Skeletal muscle tissue (tissue), 4 donors: Measurements from ENCODE around the gene IMPDH1. TPM values are rescaled to one million over a fixed set of nuclear protein-coding genes. Genes with fewer than 3 reads are reported as not detected.

Experiments
- H3K27ac ChIP-seq: one replicate; pipeline ENCODE4 v1.7.0; 2013; ENCODE audit warnings: mild to moderate bottlenecking, low read depth, low read length, inconsistent platforms
- H3K27me3 ChIP-seq, 3 donors: one replicate each; pipeline ENCODE4 v1.7.0; 2013; ENCODE audit warnings: low read length in 3 of 3; ENCODE audit not compliant: control insufficient read depth in 3 of 3, insufficient read depth in 3 of 3
- H3K36me3 ChIP-seq, 3 donors: one replicate each; pipeline ENCODE4 v1.7.0; 2013; ENCODE audit warnings: low read length in 3 of 3; ENCODE audit not compliant: control insufficient read depth in 3 of 3, insufficient read depth in 3 of 3
- H3K4me1 ChIP-seq, 3 donors: one replicate each; pipeline ENCODE4 v1.7.0; 2013; ENCODE audit warnings: low read length in 3 of 3, mild to moderate bottlenecking in 3 of 3; ENCODE audit not compliant: control insufficient read depth in 3 of 3, insufficient read depth in 3 of 3
- H3K4me3 ChIP-seq, 3 donors: one replicate each; pipeline ENCODE4 v1.7.0; 2013; ENCODE audit warnings: low read length in 3 of 3
- H3K9ac ChIP-seq, 3 donors: one replicate each; pipeline ENCODE4 v1.7.0; 2013; ENCODE audit warnings: low read length in 3 of 3, mild to moderate bottlenecking in 3 of 3, moderate library complexity in 2 of 3, low read depth in 1 of 3
- H3K9me3 ChIP-seq, 3 donors: one replicate each; pipeline ENCODE4 v1.7.0; 2013; ENCODE audit warnings: low read length in 3 of 3; ENCODE audit not compliant: control insufficient read depth in 3 of 3
- total RNA-seq: library from RNA; depleted of rRNA; stranded (reverse); fragments of >200 nt; gene quantifications from one replicate; pipeline ENCODE4 v1.2.3, GENCODE V29; 2014
- donor health status: Osteomylitis.

The IMPDH1 gene
- total RNA-seq, 1 donor from 2014 or later: 10.4 TPM

DNA sequence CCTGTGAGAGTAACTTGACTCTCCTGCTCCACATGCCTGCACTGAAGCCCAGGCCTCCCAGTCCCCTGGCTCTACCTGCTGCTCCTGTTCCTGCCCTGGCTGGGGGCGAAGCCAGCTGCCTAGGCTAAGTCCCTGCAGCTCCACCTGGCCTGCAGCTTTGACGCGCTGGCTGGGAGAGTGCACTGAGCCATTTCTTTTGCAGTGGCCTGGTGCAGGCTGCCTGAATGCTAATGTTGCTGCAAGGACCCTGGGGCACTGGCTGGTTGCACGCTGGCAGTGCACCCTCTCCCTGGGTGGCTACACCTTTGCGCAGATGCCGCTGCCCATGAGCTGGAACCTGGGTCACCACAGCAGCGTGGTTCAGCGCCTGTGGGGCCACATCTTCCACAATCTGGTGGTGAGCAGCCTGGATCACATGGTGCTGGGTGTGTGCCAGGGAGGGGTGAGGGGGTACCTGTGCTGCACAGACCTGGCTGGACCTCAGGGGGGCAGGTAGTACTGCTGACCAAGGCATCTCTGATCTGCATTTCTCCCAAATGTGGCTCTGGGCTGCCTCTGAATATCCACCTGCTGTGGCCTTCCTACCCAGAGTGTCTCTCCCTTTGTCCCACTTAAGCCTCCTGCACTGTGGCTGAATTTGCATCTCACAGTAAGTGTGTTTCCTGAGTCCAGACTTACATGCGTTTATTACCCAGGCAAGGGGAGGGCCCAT lies 20.0 kb downstream of the IMPDH1 start:
- Histone ChIP-seq H3K27ac (no peak overlapping the region), H3K4me3 (no peak overlapping the region), H3K9ac (no peak overlapping the region)

DNA sequence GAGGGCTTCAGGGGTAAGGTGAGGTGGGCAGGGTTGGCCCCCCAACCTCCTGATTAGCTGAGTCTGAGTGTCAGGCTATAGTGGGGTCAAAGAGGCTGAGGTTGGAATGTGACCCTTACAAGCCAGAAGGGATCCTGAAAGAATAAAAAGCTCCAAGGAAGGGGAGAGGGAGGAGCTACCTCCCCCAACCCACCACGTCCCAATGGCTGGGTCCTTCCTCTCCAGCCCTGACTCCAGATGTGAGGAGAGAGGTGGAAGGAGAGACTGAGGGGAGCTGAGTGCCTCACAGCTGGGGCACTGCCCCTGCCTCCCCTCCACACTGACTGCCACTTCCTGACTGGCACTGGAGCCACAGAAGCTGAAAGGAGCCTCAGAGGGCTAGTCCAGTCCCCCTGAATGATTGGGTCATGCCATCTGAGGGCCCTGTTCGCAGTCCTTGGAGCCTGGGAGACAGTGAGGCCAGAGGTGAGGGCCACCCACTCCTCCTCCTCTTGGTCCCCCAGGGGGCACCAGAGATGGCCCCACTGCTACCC lies 20.6 kb downstream of the IMPDH1 start:
- H3K27ac ChIP-seq: no peak overlapping the region
- H3K9me3 ChIP-seq: no peaks in the 10 kb centered on the region
- no peak overlapping the region for H3K4me3 ChIP-seq
- H3K36me3 ChIP-seq: peaks cover 0 to 2% (median 0%) of the 10 kb centered on the region in 3 donors
- H3K4me1 ChIP-seq: peaks cover 3 to 7% (median 5%) of the 10 kb centered on the region in 3 donors
- H3K27me3 ChIP-seq: no peaks in the 10 kb centered on the region
- H3K9ac ChIP-seq: no peak overlapping the region

More for the DNA sequence above, 20.0 kb downstream of the IMPDH1 start:
- H3K4me1 ChIP-seq: peaks cover 3 to 7% (median 5%) of the 10 kb centered on the region in 3 donors
- no peaks in the 10 kb centered on the region for H3K27me3 ChIP-seq
- H3K36me3 ChIP-seq: peaks cover 0 to 2% (median 0%) of the 10 kb centered on the region in 3 donors
- H3K9me3 ChIP-seq: no peaks in the 10 kb centered on the region

DNA sequence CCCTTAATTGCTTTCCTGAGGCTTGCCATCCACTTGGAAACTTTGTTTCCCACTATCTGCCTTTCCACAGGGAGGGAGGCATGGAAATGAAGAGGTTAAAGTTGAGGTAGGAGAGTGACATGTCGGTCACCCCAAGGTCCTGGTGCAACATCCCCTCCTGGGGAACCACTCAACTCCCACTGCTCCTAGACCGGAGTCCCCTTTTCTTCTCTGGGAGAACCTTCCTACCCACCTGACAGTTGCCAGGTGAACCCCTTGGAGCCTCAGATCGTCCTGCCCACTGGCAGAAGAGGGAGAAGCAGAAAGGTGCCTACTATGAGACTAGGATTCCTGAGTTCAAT lies 21.7 kb downstream of the IMPDH1 start:
- H3K9me3 ChIP-seq: no peaks in the 10 kb centered on the region
- H3K36me3 ChIP-seq: no peaks in the 10 kb centered on the region
- H3K27ac ChIP-seq: no peak overlapping the region
- H3K9ac ChIP-seq: peak overlapping the region in 1 of 3 donors; percentile 20
- no peak overlapping the region for H3K4me3 ChIP-seq
- H3K27me3 ChIP-seq: no peaks in the 10 kb centered on the region
- H3K4me1 ChIP-seq: peaks cover 3 to 12% (median 10%) of the 10 kb centered on the region in 3 donors

DNA sequence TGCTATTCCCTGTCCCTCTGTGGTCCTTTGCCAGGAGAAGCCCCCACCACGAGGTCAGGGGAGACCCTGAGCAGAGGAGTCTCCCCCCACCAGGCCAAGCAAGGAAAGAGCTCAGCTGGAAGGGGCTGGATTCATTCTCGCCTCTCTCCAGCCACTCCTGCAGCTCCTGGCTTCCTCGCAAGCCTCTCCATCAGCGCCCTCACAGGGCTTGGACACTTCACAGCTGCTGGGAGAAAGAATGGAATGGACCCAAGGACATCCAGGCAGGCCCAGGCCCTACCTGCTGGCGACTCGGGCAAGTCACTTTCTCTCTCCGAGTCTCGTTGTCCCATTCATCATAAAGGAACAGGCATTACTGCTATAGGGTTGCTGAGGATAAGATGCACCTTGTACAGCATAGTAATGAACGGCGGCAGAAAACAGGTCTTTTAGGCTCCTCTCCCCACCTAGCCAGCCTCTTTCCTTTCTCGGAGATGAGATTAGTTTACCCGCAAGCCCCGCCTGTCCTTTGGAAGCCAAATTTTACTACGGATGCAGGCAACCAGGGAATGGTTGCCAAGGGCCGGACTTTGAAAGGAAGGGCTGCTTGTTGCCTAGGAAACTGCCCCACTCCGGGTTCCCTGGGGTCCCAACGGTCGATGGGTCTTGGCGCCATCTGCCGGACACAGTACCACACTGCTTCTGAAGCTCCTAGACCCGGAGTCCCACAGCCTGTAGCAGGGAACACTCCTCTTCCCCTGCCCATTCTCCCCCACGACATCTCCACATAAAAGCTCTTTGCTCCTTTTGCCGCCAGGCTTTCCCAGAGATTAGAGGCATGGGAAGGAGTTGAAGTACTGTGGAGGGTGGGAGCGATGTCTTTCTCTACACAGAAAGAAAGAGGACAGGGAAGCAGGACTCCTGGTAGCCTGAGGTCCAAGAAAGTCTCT lies 22.3 kb downstream of the IMPDH1 start:
- H3K27ac ChIP-seq: no peak overlapping the region
- no peaks in the 10 kb centered on the region for H3K9me3 ChIP-seq
- H3K4me1 ChIP-seq: peaks cover 3 to 15% (median 12%) of the 10 kb centered on the region in 3 donors
- H3K27me3 ChIP-seq: no peaks in the 10 kb centered on the region
- no peaks in the 10 kb centered on the region for H3K36me3 ChIP-seq
- H3K4me3 ChIP-seq: no peak overlapping the region
- H3K9ac ChIP-seq: peak overlapping the region in 1 of 3 donors; percentile 20

DNA sequence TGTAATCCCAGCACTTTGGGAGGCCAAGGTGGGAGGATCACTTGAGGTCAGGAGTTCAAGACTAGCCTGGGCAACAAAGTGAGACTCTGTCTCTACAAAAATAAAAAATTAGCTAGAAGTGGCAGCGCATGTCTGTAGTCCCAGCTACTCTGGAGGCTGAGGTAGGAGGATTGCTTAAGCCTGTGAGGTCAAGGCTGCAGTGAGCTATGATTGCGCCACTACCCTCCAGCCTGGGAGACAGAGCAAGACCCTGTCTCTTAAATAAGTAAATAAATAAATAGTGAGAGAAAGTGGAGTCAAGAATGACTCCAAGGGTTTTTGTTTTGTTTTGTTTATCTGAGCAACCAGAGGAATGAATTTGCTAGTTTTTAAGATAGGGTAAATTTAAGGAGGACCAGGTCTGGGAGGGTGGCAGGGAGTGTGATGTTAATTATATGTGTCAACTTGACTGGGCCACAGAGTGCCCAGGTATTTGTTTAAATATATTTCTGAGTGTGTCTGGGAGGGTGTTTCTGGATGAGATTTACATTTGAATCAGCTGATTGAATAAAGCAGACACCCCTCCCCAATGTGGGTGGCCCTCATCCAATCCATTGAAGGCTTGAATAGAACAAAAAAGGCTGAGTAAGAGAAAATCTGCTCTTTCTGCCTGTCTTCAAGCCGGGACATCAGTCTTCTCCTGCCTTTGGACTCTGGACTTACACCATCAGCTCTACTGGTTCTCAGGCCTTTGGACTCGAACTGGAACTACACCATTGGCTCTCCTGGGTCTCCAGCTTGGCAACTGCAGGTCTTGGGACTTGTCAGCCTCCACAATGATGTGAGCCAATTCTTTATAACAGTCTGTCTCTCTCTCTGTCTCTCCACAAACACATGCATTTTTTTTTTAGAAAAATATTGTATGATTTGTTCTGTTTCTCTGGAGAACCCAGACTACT lies 23.5 kb downstream of the IMPDH1 start:
- H3K4me1 ChIP-seq: peaks cover 3 to 21% (median 12%) of the 10 kb centered on the region in 3 donors
- no peak overlapping the region for H3K9ac ChIP-seq
- H3K27ac ChIP-seq: no peak overlapping the region
- no peaks in the 10 kb centered on the region for H3K9me3 ChIP-seq
- no peaks in the 10 kb centered on the region for H3K27me3 ChIP-seq
- H3K4me3 ChIP-seq: no peak overlapping the region
- no peaks in the 10 kb centered on the region for H3K36me3 ChIP-seq

GRCh38 chr7:128384726-128385125 lies 25.1 kb downstream of the IMPDH1 start:
- Histone ChIP-seq H3K4me3 (no peak overlapping the region), H3K9me3 (no peaks in the 10 kb centered on the region), H3K4me1 (peaks cover 15 to 34% (median 20%) of the 10 kb centered on the region in 3 donors), H3K9ac (no peak overlapping the region), H3K36me3 (no peaks in the 10 kb centered on the region), H3K27me3 (no peaks in the 10 kb centered on the region), H3K27ac (no peak overlapping the region)

- Histone ChIP-seq H3K27me3 (no peaks in the 10 kb centered on the region), H3K36me3 (no peaks in the 10 kb centered on the region), H3K9ac (no peak overlapping the region), H3K9me3 (no peaks in the 10 kb centered on the region), H3K27ac (no peak overlapping the region), H3K4me1 (peaks cover 22 to 43% (median 28%) of the 10 kb centered on the region in 3 donors), H3K4me3 (no peak overlapping the region)
Measured at GRCh38 chr7:128383776-128384175, 26.0 kb downstream of the IMPDH1 start.

- no peak overlapping the region for H3K9ac ChIP-seq
- peaks cover 20 to 41% (median 24%) of the 10 kb centered on the region in 3 donors for H3K4me1 ChIP-seq
- H3K27ac ChIP-seq: no peak overlapping the region
- no peak overlapping the region for H3K4me3 ChIP-seq
- H3K9me3 ChIP-seq: no peaks in the 10 kb centered on the region
- no peaks in the 10 kb centered on the region for H3K27me3 ChIP-seq
- H3K36me3 ChIP-seq: no peaks in the 10 kb centered on the region
Measured at GRCh38 chr7:128381161-128381821, 28.5 kb downstream of the IMPDH1 start.
